Naive thymus-derived CD4-positive, alpha-beta T cell (primary cell): Measurements from ENCODE around the gene CLN3. TPM values are rescaled to one million over a fixed set of nuclear protein-coding genes. Genes with fewer than 3 reads are reported as not detected.
A peak's percentile ranks its signal among the peaks of the same experiment; 100 is the strongest.
"Not testable (repeated sequence)": the region's sequence is repeated elsewhere in the genome, so short reads cannot be mapped to it uniquely, and the experiment has no call there.

ENCODE experiments used
- ATAC-seq: fragments of 150-1000 bp; cut with Tn5 transposase; 2 replicates; pipeline ENCODE4 v1.10.0; 2021; ENCODE audit warnings: mild to moderate bottlenecking, moderate library complexity
- CTCF ChIA-PET: fragments of 350-600 bp; sonication (Branson Sonifier 250); formaldehyde crosslinking; loops from one replicate; lab custom pipeline; 2021; ENCODE audit warnings: antibody characterized with exemption; lab: Charles Lee
- POLR2A ChIA-PET: fragments of 350-600 bp; sonication (Branson Sonifier 250); formaldehyde crosslinking; loops from one replicate; lab custom pipeline; 2021; ENCODE audit warnings: antibody characterized with exemption, inconsistent platforms; lab: Charles Lee
- DNase-seq, 9 donors: peaks; one replicate each; pipeline versions ENCODE4 v3.0.0 to v3.0.0-alpha.2; 2020 to 2022; ENCODE audit warnings: mixed read lengths in 1 of 9
- H3K27ac ChIP-seq: one replicate; pipeline ENCODE4 v1.7.0; 2013; ENCODE audit warnings: mild to moderate bottlenecking, low read depth, low read length, moderate library complexity
- H3K27me3 ChIP-seq, 2 donors: one replicate each; pipeline ENCODE4 v1.7.0; 2013; ENCODE audit warnings: low read length in 2 of 2, mild to moderate bottlenecking in 2 of 2, moderate library complexity in 2 of 2; ENCODE audit not compliant: control insufficient read depth in 2 of 2, insufficient read depth in 2 of 2
- H3K36me3 ChIP-seq, 3 experiments: 1 replicate in 2 of 3; 2 replicates in 1 of 3; pipeline ENCODE4 v1.7.0; 2013; ENCODE audit warnings: low read length in 3 of 3, mild to moderate bottlenecking in 3 of 3, moderate library complexity in 1 of 3; ENCODE audit not compliant: insufficient read depth in 3 of 3, control insufficient read depth in 2 of 3
- H3K4me1 ChIP-seq, 2 donors: one replicate each; pipeline ENCODE4 v1.7.0; 2013; ENCODE audit warnings: low read length in 2 of 2, mild to moderate bottlenecking in 2 of 2, moderate library complexity in 1 of 2; ENCODE audit not compliant: control insufficient read depth in 2 of 2, insufficient read depth in 2 of 2
- H3K4me3 ChIP-seq: 2 replicates; pipeline ENCODE4 v1.7.0; 2013; ENCODE audit warnings: mild to moderate bottlenecking, low read length
- H3K9me3 ChIP-seq, 3 experiments: 1 replicate in 2 of 3; 2 replicates in 1 of 3; pipeline ENCODE4 v1.7.0; 2013; ENCODE audit warnings: low read length in 3 of 3; ENCODE audit not compliant: control insufficient read depth in 2 of 3
- H3K27ac Mint-ChIP-seq, 9 donors: one replicate each; pipeline ENCODE4 v1.8.0; 2020 to 2022; ENCODE audit warnings: mixed read lengths in 9 of 9, mild to moderate bottlenecking in 8 of 9, moderate library complexity in 5 of 9, inconsistent platforms in 2 of 9
- H3K27me3 Mint-ChIP-seq, 5 donors: one replicate each; pipeline ENCODE4 v1.8.0; 2021 to 2022; ENCODE audit warnings: mixed read lengths in 5 of 5, mild to moderate bottlenecking in 1 of 5
- H3K36me3 Mint-ChIP-seq, 5 donors: one replicate each; pipeline ENCODE4 v1.8.0; 2020 to 2022; ENCODE audit warnings: mixed read lengths in 5 of 5, mild to moderate bottlenecking in 3 of 5, inconsistent platforms in 1 of 5
- H3K4me1 Mint-ChIP-seq, 7 donors: one replicate each; pipeline ENCODE4 v1.8.0; 2020 to 2022; ENCODE audit warnings: mixed read lengths in 7 of 7, mild to moderate bottlenecking in 3 of 7, inconsistent platforms in 1 of 7
- H3K4me3 Mint-ChIP-seq, 10 donors: one replicate each; pipeline ENCODE4 v1.8.0; 2020 to 2022; ENCODE audit warnings: mild to moderate bottlenecking in 10 of 10, mixed read lengths in 10 of 10, moderate library complexity in 6 of 10, inconsistent platforms in 2 of 10
- H3K9me3 Mint-ChIP-seq, 11 donors: one replicate each; pipeline ENCODE4 v1.8.0; 2020 to 2022; ENCODE audit warnings: mixed read lengths in 11 of 11, mild to moderate bottlenecking in 4 of 11, inconsistent platforms in 1 of 11, moderate library complexity in 1 of 11
- intact Hi-C, 2 donors: fragments of 100-400 bp; cut with micrococcal nuclease; formaldehyde crosslinking; loops; one replicate each; pipeline ENCODE4 v1.15.1; 2023
- polyA plus RNA-seq, 2 donors: library from polyadenylated mRNA; unstranded; fragments of 300-500 nt; fragmentation: Illumina TruSeq; gene quantifications; one replicate each; pipeline ENCODE4 v1.2.3, GENCODE V29; 2021
- total RNA-seq, 6 experiments: library from RNA in 5 of 6; stranded (reverse) in 5 of 6; gene quantifications; 1 replicate in 5 of 6; 2 replicates in 1 of 6; pipeline ENCODE4 v1.2.3 and lab custom pipeline; 2021 to 2026

CLN3 gene
- total and polyA plus RNA-seq, 7 experiments from 2014 or later, result 16.0 to 76.3 (median 59.9) TPM

DNA sequence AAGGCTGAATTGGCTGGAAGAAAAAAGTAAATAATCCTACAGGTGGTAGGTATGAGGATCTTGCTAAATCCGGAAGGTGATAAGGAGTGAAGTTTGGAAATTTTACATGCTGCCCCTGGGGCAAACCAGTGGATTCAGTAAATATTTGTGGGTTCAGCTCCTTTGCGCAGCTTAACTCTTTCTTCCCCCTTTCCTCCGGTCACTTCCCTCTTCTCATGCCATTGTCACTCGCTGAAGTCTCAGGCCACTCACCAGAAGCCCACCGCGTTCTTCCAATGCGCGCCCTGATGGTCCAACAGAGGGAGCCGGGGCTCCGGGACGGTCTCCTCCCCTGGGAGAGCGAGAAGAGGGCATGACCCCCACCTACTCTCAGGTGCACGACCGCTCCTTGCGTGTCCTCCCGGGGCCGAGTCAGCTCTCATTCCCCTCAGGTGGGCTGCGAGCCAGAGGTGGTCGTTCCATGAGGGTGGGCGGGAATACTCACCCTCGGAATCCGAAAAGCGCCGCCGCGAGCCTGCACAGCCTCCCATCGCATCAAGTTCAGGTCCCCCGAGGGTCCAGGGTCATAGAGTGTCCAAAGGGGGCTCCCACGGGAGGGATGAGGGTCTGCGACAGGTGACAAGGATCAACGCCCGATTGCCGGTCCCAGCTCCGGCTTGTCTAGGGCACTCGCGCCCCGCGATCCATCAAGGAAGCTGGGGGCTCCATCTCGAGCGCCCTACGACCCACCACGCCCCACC, 474 bp downstream of the CLN3 start:
- H3K27ac ChIP-seq, result peak overlapping the region; percentile 95
- Mint-ChIP-seq H3K36me3 (peaks cover 0 to 19% (median 4%) of the 10 kb centered on the region in 5 donors), H3K27me3 (no peaks in the 10 kb centered on the region), H3K4me3 (peak overlapping the region; percentile 95 to 100 (median 98)), H3K27ac (peak overlapping the region; percentile 99 to 100 (median 100)), H3K4me1 (peaks cover 35 to 72% (median 56%) of the 10 kb centered on the region in 7 donors), H3K9me3 (peaks cover 0 to 4% (median 0%) of the 10 kb centered on the region in 11 donors)
- peaks cover 31 to 37% of the 10 kb centered on the region in 2 donors for H3K4me1 ChIP-seq
- H3K27me3 ChIP-seq, result no peaks in the 10 kb centered on the region
- DNase-seq (peak in 1 of 9 donors; percentile 10), ATAC-seq (no peak)
- no peaks in the 10 kb centered on the region for H3K9me3 ChIP-seq
- intact Hi-C loops, result loop anchor here in 1 of 2 donors (10.0 kb wide), 3 partner anchors 277 to 353 kb away; partner anchors contain the start of genes TUFM and XPO6
- CTCF ChIA-PET, result interaction anchor here (0.6 to 2.2 kb wide), 6 partner anchors 15 to 175 kb away, joined by 3 to 10 read pairs (median 4); partner anchors contain the start of gene SGF29
- peaks cover 9 to 35% (median 18%) of the 10 kb centered on the region in 3 experiments for H3K36me3 ChIP-seq
- H3K4me3 ChIP-seq, result peak overlapping the region; percentile 98
- POLR2A ChIA-PET, result interaction anchor here (0.7 to 5.2 kb wide), 9 partner anchors 12 to 66 kb away, joined by 3 to 72 read pairs (median 4); partner anchors contain the start of gene SGF29

GRCh38 chr16:28486266-28486665, 5.6 kb downstream of the CLN3 start:
- H3K27me3 Mint-ChIP-seq, result no peaks in the 10 kb centered on the region
- Histone ChIP-seq H3K4me3 (no peak overlapping the region), H3K27me3 (no peaks in the 10 kb centered on the region), H3K4me1 (peaks cover 0 to 4% of the 10 kb centered on the region in 2 donors), H3K9me3 (no peaks in the 10 kb centered on the region), H3K36me3 (peaks cover 16 to 70% (median 43%) of the 10 kb centered on the region in 3 experiments), H3K27ac (no peak overlapping the region)
- no peak overlapping the region for H3K4me3 Mint-ChIP-seq
- H3K9me3 Mint-ChIP-seq, result no peaks in the 10 kb centered on the region
- DNase-seq (no peak), ATAC-seq (no peak)
- H3K4me1 Mint-ChIP-seq, result peaks cover 10 to 28% (median 20%) of the 10 kb centered on the region in 7 donors
- ChIA-PET POLR2A (no interaction called here), CTCF (interaction anchor here (1.5 kb wide), 1 partner anchor 64 kb away, joined by 3 read pairs; no protein-coding TSS in a partner anchor)
- intact Hi-C loops, result no loop called here
- H3K27ac Mint-ChIP-seq, result peak overlapping the region in 1 of 9 donors; percentile 38
- H3K36me3 Mint-ChIP-seq, result peaks cover 0 to 39% (median 3%) of the 10 kb centered on the region in 5 donors

DNA sequence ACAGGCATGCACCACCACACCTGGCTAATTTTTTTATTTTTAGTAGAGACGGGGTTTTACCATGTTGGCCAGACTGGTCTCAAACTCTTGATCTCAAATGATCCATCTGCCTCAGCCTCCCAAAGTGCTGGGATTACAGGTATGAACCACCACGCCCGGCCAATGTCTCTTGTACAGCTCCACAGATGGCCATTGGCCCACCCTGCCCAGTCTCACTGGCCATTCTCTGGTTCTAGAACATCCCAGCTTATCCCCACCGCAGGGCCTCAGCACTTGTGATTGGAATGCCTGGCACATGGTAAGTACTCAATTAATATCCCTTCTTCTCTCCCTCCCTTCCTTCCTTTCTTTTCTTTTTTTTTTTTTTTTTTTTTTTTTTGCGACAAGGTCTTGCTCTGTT, 8.5 kb downstream of the CLN3 start:
- H3K27ac ChIP-seq, H3K9me3 ChIP-seq, intact Hi-C loops, H3K4me1 ChIP-seq, H3K4me3 Mint-ChIP-seq, ATAC-seq, H3K27me3 Mint-ChIP-seq, H3K9me3 Mint-ChIP-seq, DNase-seq, H3K4me3 ChIP-seq, H3K27me3 ChIP-seq: not testable (repeated sequence)
- Mint-ChIP-seq H3K27ac (peak overlapping the region in 3 of 9 donors; percentile 18 to 47 (median 28)), H3K36me3 (peaks cover 0 to 37% (median 3%) of the 10 kb centered on the region in 5 donors), H3K4me1 (peaks cover 2 to 15% (median 9%) of the 10 kb centered on the region in 7 donors)
- POLR2A ChIA-PET, result interaction anchor here (1.3 to 1.4 kb wide), 2 partner anchors 11 to 13 kb away, joined by 4 read pairs; partner anchors contain the start of gene APOBR
- peaks cover 22 to 82% (median 34%) of the 10 kb centered on the region in 3 experiments for H3K36me3 ChIP-seq
- CTCF ChIA-PET, result interaction anchor here (0.5 kb wide), 1 partner anchor 9 kb away, joined by 3 read pairs; the partner anchor contains the start of gene CLN3

GRCh38 chr16:28482026-28482425, 9.8 kb downstream of the CLN3 start:
- no peaks in the 10 kb centered on the region for H3K4me1 ChIP-seq
- Mint-ChIP-seq H3K4me3 (no peak overlapping the region), H3K27ac (peak overlapping the region in 1 of 9 donors; percentile 77), H3K9me3 (no peaks in the 10 kb centered on the region), H3K4me1 (peaks cover 0 to 11% (median 2%) of the 10 kb centered on the region in 7 donors), H3K36me3 (peaks cover 0 to 34% (median 4%) of the 10 kb centered on the region in 5 donors), H3K27me3 (no peaks in the 10 kb centered on the region)
- no peaks in the 10 kb centered on the region for H3K9me3 ChIP-seq
- no peaks in the 10 kb centered on the region for H3K27me3 ChIP-seq
- POLR2A ChIA-PET, result interaction anchor here (1.4 kb wide), 1 partner anchor 12 kb away, joined by 5 read pairs; no protein-coding TSS in a partner anchor
- ATAC-seq (no peak), DNase-seq (no peak)
- intact Hi-C loops, result no loop called here
- H3K4me3 ChIP-seq, result no peak overlapping the region
- no peak overlapping the region for H3K27ac ChIP-seq
- CTCF ChIA-PET, result no interaction called here
- peaks cover 16 to 83% (median 26%) of the 10 kb centered on the region in 3 experiments for H3K36me3 ChIP-seq

GRCh38 chr16:28478506-28479180, 13.2 kb downstream of the CLN3 start:
- H3K9me3 ChIP-seq, result no peaks in the 10 kb centered on the region
- H3K27ac ChIP-seq, result no peak overlapping the region
- DNase-seq, result peak in 1 of 9 donors; percentile 12
- Mint-ChIP-seq H3K9me3 (no peaks in the 10 kb centered on the region), H3K27ac (peak overlapping the region in 3 of 9 donors; percentile 20 to 31 (median 22)), H3K27me3 (no peaks in the 10 kb centered on the region), H3K4me3 (no peak overlapping the region), H3K36me3 (peaks cover 4 to 42% (median 12%) of the 10 kb centered on the region in 5 donors), H3K4me1 (peaks cover 0 to 10% (median 2%) of the 10 kb centered on the region in 7 donors)
- H3K27me3 ChIP-seq, result no peaks in the 10 kb centered on the region
- ATAC-seq, result no peak
- intact Hi-C loops, result no loop called here
- H3K36me3 ChIP-seq, result peaks cover 11 to 88% (median 16%) of the 10 kb centered on the region in 3 experiments
- POLR2A ChIA-PET, result interaction anchor here (0.6 to 1.4 kb wide), 3 partner anchors 13 to 30 kb away, joined by 3 to 5 read pairs (median 4); partner anchors contain the start of gene CLN3
- CTCF ChIA-PET, result no interaction called here
- H3K4me3 ChIP-seq, result no peak overlapping the region
- H3K4me1 ChIP-seq, result no peaks in the 10 kb centered on the region

DNA sequence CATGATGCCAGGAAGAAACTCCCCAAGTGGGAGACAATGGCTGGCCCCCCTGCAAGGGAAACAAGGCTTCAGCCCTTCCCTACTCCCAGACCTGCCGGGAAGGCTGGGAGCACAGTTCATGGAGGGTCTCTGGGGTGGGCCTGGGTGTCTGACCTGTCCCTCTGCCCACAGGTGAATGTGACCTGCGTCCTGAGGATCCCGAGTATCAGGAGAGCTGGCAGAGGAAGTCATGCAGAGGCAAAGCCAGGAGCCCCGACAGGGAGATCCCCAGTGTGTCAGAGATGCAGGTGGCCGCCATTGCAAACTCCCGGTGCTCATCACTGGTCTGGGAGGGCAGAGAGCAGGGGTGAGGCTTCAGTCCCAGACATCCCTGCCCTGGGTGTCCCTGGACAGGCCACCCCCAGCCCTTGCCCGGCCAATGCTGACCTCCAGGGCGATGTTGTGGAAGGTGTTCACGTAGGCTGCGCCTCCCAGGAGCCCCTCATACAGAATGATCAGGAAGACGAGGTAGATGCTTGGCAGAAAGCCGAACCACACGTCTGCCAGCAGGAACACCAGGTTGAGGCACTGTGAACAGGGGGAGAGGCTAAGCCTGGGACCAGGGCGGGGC, 14.5 kb downstream of the CLN3 start:
- Histone ChIP-seq H3K4me1 (peaks cover 0 to 3% of the 10 kb centered on the region in 2 donors), H3K27me3 (no peaks in the 10 kb centered on the region), H3K4me3 (no peak overlapping the region), H3K9me3 (no peaks in the 10 kb centered on the region), H3K36me3 (peaks cover 6 to 78% (median 16%) of the 10 kb centered on the region in 3 experiments), H3K27ac (no peak overlapping the region)
- no peak for ATAC-seq
- Mint-ChIP-seq H3K9me3 (no peaks in the 10 kb centered on the region), H3K4me1 (peaks cover 0 to 10% (median 5%) of the 10 kb centered on the region in 7 donors), H3K27ac (peak overlapping the region in 4 of 9 donors; percentile 16 to 62 (median 38)), H3K4me3 (no peak overlapping the region), H3K27me3 (no peaks in the 10 kb centered on the region), H3K36me3 (peaks cover 4 to 42% (median 14%) of the 10 kb centered on the region in 5 donors)
- CTCF ChIA-PET, result no interaction called here
- POLR2A ChIA-PET, result interaction anchor here (1.1 kb wide), 1 partner anchor 14 kb away, joined by 3 read pairs; no protein-coding TSS in a partner anchor
- intact Hi-C loops, result no loop called here
- DNase-seq, result no peak
